Endothelial cell of umbilical vein (primary cell): ENCODE results near the gene MKKS.

Experiments
- POLR2A ChIP-seq: IDR thresholded peaks from 2 replicates; pipeline ENCODE4 v1.6.1; 2012; ENCODE audit warnings: low read depth, mild to moderate bottlenecking, control low read depth, low read length
- POLR2AphosphoS5 ChIP-seq: IDR thresholded peaks from 2 replicates; pipeline ENCODE4 v1.6.1; 2012; ENCODE audit warnings: low read depth, mild to moderate bottlenecking, control low read depth, low read length, moderate library complexity; ENCODE audit not compliant: insufficient read depth
- TF ChIP-seq, protein P1 (sequence below), 2 donors: IDR thresholded peaks; 1 replicate in 1 of 2; 2 replicates in 1 of 2; pipeline ENCODE4 v1.5.1; 2011; ENCODE audit warnings: low read length in 2 of 2, mild to moderate bottlenecking in 2 of 2, moderate library complexity in 2 of 2, control low read depth in 1 of 2, inconsistent platforms in 1 of 2, low read depth in 1 of 2; ENCODE audit not compliant: insufficient read depth in 1 of 2; ENCODE audit errors: extremely low read depth in 1 of 2

DNA sequence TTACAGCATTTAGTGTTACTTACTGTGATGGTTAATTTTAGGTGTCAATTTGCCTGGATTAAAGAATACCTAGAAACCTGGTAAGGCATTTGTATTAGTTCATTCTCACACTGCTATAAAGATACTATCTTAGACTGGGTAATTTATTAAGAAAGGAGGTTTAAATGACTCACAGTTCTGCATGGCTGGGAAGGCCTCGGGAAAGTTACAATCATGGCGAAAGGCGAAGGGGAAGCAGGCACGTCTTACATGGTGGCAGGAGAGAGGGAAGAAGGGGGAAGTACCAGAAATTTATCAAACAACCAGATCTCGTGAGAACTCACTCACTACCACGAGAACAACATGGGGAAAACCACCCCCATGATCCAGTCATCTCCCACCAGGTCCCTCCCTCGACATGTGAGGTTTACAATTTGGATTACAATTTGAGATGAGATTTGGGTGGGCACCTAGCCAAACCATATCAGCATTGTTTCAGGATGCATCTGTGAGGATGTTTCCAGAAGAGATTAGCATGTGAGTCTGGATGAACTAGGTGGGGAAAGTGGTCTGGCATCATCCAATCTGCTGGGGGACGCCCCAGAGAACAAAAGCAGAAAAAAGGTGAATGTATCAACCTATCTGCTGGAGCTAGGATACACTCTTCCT, 76.8 kb downstream of the MKKS start:
- TF ChIP-seq POLR2A, result no peak
- TF ChIP-seq, protein P1, sequence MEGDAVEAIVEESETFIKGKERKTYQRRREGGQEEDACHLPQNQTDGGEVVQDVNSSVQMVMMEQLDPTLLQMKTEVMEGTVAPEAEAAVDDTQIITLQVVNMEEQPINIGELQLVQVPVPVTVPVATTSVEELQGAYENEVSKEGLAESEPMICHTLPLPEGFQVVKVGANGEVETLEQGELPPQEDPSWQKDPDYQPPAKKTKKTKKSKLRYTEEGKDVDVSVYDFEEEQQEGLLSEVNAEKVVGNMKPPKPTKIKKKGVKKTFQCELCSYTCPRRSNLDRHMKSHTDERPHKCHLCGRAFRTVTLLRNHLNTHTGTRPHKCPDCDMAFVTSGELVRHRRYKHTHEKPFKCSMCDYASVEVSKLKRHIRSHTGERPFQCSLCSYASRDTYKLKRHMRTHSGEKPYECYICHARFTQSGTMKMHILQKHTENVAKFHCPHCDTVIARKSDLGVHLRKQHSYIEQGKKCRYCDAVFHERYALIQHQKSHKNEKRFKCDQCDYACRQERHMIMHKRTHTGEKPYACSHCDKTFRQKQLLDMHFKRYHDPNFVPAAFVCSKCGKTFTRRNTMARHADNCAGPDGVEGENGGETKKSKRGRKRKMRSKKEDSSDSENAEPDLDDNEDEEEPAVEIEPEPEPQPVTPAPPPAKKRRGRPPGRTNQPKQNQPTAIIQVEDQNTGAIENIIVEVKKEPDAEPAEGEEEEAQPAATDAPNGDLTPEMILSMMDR (IDR thresholded peaks at IDR 0.05; ENCODE audit: extremely low read depth in 1 of 2, insufficient read depth in 1 of 2, low read depth in 1 of 2, low read length in 2 of 2), result no peak
- peak; percentile 17 for TF ChIP-seq POLR2AphosphoS5
